ENCODE data around the gene SMARCC1. TPM values are rescaled to one million over a fixed set of nuclear protein-coding genes. Genes with fewer than 3 reads are reported as not detected.
A peak's percentile ranks its signal among the peaks of the same experiment; 100 is the strongest.

The SMARCC1 gene
- total RNA-seq, 1 experiment from 2014 or later, result 84.2 TPM

GRCh38 chr3:47681016-47681415 is 100.7 kb downstream of the SMARCC1 start:
- no peaks in the 10 kb centered on the region for H3K4me1 ChIP-seq (ENCODE audit: control insufficient read depth, insufficient read depth, low read length)
- no peaks in the 10 kb centered on the region for H3K9me3 ChIP-seq (ENCODE audit: control insufficient read depth, insufficient read depth, low read depth, low read length)
- ATAC-seq, result no peak
- BruUV-seq (replicated peaks), result no TSS peak
- ChIA-PET CTCF (no interaction called here), POLR2A (no interaction called here)
- H3K4me3 ChIP-seq (ENCODE audit: low read depth in 2 of 2, low read length in 2 of 2), result no peak overlapping the region
- peaks cover 24% of the 10 kb centered on the region for H3K36me3 ChIP-seq (ENCODE audit: control insufficient read depth, insufficient read depth, low read length)
- no peak overlapping the region for H3K27ac ChIP-seq (ENCODE audit: low read length)
- no peaks in the 10 kb centered on the region for H3K27me3 ChIP-seq (ENCODE audit: control insufficient read depth, insufficient read depth, low read length)
- no peak for DNase-seq (ENCODE audit: low read depth, low spot score)
- in situ Hi-C loops (cut with HindIII; ENCODE audit: low pct_unique_long_range_greater_than_20kb, low sequenced_read_pairs), result no loop called here
- intact Hi-C loops (cut with micrococcal nuclease; ENCODE audit: unreplicated experiment), result no loop called here
- TF ChIP-seq, protein P1, sequence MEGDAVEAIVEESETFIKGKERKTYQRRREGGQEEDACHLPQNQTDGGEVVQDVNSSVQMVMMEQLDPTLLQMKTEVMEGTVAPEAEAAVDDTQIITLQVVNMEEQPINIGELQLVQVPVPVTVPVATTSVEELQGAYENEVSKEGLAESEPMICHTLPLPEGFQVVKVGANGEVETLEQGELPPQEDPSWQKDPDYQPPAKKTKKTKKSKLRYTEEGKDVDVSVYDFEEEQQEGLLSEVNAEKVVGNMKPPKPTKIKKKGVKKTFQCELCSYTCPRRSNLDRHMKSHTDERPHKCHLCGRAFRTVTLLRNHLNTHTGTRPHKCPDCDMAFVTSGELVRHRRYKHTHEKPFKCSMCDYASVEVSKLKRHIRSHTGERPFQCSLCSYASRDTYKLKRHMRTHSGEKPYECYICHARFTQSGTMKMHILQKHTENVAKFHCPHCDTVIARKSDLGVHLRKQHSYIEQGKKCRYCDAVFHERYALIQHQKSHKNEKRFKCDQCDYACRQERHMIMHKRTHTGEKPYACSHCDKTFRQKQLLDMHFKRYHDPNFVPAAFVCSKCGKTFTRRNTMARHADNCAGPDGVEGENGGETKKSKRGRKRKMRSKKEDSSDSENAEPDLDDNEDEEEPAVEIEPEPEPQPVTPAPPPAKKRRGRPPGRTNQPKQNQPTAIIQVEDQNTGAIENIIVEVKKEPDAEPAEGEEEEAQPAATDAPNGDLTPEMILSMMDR (IDR thresholded peaks at IDR 0.05), result no peak
- TF ChIP-seq POLR2AphosphoS5 (IDR thresholded peaks at IDR 0.05; ENCODE audit: low read depth, low read length), result no peak

- H3K36me3 ChIP-seq (ENCODE audit: control insufficient read depth, insufficient read depth, low read length), result peaks cover 22% of the 10 kb centered on the region
- H3K9me3 ChIP-seq (ENCODE audit: control insufficient read depth, insufficient read depth, low read depth, low read length), result no peaks in the 10 kb centered on the region
- H3K27me3 ChIP-seq (ENCODE audit: control insufficient read depth, insufficient read depth, low read length), result no peaks in the 10 kb centered on the region
- POLR2A ChIA-PET, result no interaction called here
- CTCF ChIA-PET, result no interaction called here
- no peak overlapping the region for H3K4me3 ChIP-seq (ENCODE audit: low read depth in 2 of 2, low read length in 2 of 2)
- no peaks in the 10 kb centered on the region for H3K4me1 ChIP-seq (ENCODE audit: control insufficient read depth, insufficient read depth, low read length)
- TF ChIP-seq, protein P1 (IDR thresholded peaks at IDR 0.05), result no peak
- TF ChIP-seq POLR2AphosphoS5 (IDR thresholded peaks at IDR 0.05; ENCODE audit: low read depth, low read length) (no peak), REST (IDR thresholded peaks at IDR 0.05; ENCODE audit: insufficient read depth in 1 of 2, low read depth in 2 of 2, low read length in 1 of 2) (no peak), SIN3A (IDR thresholded peaks at IDR 0.05; ENCODE audit: borderline replicate concordance, insufficient read depth, low read depth, low read length) (no peak), TCF7L2 (IDR thresholded peaks at IDR 0.05; ENCODE audit: low read depth, low read length) (no peak)
- ATAC-seq (no peak), DNase-seq (ENCODE audit: low read depth, low spot score) (no peak)
- H3K27ac ChIP-seq (ENCODE audit: low read length), result no peak overlapping the region
- TSS peak; percentile 22 for BruUV-seq (replicated peaks)
- intact Hi-C loops (cut with micrococcal nuclease; ENCODE audit: unreplicated experiment) (no loop called here), in situ Hi-C loops (cut with HindIII; ENCODE audit: low pct_unique_long_range_greater_than_20kb, low sequenced_read_pairs) (no loop called here)
Measured at GRCh38 chr3:47678446-47679338, 103.0 kb downstream of the SMARCC1 start.

All from Panc1 (cell line).